Stimulated activated CD8-positive, alpha-beta memory T cell treated with anti-CD3 and anti-CD28 coated beads, Interleukin-15, amount 100 ng/mL, for 24 hours (primary cell): Measurements from ENCODE around the gene MYL2.

ENCODE experiments used
- DNase-seq: peaks from one replicate; pipeline ENCODE4 v3.0.0-alpha.2; 2020; ENCODE audit warnings: low read depth

The MYL2 gene

DNA sequence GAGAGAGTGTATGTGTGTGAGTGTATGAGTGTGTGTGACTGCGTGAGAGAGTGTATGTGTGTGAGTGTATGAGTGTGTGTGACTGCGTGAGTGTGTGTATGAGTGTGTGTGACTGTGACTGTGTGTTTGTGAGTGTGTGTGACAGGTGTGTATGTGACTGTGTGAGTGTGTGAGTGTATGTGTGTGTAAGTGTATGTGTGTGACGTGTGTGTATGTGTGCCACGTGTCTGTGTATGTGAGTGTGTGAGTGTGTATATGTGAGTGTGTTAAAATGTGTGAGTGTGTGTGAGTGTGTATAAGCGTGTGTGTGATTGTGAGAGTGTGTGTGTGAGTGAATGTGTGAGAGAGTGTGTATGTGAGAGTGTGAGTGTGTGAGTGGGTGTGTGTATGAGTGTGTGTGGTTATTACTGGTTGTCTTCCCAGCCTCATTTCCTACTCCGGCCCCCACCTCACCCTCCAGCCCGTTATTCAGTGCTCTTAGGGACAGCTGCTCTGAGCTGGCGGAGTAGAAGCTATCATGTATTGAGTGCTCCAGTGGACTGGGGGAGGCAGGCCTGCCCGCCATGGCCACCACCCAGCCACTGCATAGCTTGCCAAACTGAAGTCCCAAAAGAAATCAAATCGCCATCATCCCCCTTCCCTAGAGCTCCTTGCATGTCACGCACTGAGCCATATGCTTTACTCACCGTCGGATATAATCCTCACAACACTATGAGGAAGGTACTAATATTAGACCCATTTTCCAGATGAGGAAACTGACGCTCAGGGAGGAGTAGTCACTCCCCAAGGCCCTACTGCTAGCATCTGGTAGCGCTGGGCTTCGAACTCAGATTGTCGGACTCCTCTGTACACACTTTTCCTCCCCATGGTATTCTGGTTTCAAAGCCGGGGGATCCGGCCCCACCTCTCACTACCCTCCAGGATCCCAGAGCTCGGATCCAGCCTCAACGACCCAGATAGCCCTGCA is 10.3 kb upstream of the MYL2 start:
- DNase-seq, result no peak

GRCh38 chr12:110929818-110930217 is 9.4 kb upstream of the MYL2 start:
- DNase-seq, result no peak

- no peak for DNase-seq
These were observed 8.3 kb upstream of the MYL2 start for GRCh38 chr12:110928700-110929099.

DNA sequence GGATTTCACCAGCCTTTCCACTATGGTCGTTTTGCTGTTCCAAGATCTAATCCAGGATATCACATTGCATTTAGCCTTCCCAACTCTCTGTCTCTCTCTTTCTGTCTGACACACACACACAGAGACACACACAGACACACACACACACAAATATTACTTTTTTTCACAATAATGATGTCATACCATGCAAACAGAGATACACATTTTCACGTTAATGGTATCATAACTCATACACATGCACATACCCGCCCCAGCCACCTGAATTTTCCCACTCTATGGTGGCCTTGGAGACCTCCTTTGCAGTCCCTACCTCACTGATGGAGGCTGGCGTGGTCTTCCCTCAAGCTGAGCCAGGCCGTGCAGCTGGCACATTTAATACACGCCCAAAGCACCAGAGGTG is 7.2 kb upstream of the MYL2 start:
- no peak for DNase-seq

DNA sequence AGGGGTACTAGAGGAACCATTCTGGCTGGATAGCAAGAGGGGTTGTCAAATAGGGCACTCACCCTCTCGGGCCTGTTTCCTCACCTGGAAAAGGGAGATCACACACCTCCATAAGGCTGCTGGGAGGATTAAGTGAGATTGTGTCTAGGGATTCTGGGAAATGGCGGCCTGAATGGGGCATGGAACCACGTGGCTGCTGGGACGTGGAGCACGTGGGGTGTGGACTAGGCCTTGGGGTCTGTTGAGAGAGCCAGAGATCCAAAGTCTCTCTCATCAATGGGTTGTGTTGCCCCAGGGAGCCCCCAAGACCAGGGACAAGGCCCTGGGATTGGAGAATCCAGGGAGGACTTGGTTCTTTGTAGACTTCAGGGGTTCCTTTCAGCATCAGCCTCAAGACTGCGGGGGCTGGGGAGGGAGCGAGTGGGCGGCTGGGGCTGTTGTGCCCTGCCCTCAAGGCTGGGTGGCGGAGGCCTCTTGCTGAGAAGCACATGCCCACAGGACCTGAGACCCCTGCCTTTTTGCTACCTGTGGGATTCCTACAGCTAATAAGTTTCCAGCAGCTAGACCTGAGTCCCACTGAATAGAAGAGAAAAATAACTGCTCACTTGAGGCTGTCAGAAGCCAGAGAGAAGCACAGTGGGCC is 3.4 kb upstream of the MYL2 start:
- DNase-seq, result no peak

DNA sequence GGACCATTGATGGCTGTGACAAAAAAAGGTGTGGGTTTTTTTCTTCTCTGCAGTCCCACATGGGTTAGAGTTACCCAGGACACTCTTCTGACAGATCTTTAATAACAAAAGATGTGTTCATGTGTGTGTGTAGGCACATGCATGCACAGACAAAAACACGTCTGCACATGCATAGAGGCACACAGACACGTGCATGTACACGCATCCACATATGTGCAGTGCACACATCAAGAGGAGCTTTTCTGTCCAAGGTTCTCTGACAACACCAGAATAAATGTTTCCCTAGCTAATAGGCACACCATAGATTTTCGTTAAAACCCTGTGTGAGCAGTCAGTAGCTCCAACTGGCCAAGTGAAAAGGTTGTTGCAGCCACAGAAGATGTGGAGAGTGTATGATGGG is 2.8 kb upstream of the MYL2 start:
- no peak for DNase-seq

GRCh38 chr12:110922652-110923051 is 2.3 kb upstream of the MYL2 start:
- DNase-seq, result no peak

DNA sequence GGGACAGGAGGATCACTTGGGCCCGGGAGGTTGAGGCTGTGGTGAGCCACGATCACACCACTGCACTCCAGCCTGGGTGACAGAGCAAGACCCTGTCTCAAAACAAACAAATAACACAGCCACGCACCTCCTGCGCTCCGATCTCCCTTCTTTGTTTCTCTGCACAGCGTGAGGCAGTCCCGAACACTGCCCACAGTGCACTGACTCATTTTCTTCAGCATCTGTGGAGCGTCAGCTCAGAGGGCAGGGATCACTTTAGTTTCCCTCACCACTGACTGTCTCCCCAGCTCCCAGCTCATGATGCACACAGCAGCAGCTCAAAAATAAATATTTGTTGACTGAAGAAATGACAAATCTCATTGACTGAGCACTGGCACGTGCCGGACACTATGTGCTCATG is 883 bp upstream of the MYL2 start:
- no peak for DNase-seq

DNA sequence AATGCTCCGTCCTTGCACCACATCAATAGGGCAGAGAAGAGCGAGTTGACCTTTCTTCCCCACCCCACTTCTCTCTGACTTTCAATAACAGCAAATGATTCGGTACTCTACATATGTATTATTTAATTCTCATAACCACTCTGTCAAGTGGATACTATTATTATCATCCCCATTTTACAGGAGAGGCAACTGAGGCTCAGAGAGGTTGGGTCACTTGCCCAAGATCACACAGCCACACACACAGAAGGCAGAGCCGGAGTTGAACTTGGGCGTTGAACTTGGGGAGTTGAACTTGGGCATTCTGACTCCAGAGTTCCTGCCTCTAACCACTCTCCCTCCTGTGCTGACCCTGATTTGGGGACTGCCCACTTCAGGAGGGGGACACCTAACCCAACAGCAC is 659 bp downstream of the MYL2 start:
- no peak for DNase-seq

- DNase-seq, result no peak
These were observed 2.4 kb downstream of the MYL2 start for GRCh38 chr12:110917961-110918360.

DNA sequence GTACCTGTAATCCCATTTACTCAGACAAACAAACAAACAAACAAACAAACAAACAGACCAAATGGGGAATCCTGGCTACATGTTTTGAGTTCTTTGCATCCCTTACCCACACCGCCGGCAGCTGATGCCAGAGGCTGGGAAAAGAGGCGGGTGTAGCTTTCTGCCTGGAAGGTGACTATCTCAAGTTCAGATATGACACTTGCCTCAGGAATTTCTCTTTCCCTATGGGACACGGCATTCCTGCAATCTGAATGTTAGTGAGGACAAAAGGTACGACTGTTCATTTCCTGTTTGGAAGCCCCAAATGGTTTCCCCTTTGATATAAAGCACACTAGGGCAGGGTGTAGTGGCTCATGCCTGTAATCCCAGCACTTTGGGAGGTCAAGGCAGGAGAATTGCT is 2.9 kb downstream of the MYL2 start:
- DNase-seq, result no peak

GRCh38 chr12:110916295-110916875 is 4.0 kb downstream of the MYL2 start:
- DNase-seq, result no peak

DNA sequence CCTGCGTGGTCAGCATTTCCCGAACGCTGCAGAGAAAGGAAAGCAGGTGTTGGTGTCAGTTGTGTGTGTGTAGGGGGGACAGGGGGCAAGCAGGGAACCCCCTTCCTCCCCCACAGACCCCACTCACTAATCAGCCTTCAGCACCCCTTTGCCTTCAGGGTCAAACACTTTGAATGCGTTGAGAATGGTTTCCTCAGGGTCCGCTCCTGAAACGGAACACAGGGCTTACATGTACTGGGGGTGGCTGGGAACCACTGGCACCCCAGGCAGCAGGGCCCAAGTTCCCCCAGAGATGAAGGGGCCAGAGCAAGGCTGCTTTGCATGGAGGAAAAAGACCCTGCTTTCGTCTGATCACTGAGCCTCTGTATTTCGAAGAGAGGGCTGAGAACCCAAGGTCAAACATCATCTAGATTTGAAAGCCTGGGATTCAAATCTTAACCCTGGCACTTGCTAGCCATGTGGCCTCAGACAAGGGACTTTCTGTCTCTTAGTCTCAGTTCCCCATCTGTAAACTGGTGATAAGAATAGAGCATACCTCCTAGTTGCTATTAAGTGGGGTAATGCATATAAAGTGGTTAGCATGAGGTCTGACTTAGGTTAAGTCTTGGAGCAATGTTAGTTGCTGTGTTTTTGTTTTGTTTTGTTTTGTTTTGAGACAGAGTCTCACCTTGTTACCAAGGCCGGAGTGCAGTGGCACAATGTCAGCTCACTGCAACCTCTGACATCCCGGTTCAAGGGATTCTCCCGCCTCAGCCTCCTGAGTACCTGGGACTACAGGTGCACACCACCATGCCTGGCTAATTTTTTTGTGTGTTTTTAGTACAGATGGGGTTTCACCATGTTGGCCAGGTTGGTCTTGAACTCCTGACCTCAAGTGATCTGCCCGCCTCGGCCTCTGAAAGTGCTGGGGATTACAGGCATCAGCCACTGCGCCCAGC is 7.0 kb downstream of the MYL2 start:
- DNase-seq, result no peak

DNA sequence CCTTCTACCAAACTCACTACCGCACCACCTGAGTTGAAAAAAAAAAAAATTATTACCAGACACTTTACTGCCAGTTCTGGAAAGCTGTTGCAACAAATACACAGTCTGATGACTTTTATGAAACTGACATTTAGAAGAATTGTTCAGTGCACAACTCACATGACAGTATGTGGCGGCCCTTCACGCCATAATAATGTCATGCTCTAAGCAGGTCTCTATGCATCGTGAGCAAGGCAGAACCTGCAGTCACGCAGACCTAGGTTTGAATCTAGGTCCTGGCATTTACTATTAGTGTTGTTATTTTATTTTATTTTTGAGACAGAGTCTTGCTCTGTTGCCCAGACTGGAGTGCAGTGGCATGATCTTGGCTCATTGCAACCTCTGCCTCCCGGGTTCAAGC is 8.1 kb downstream of the MYL2 start:
- DNase-seq, result no peak

- no peak for DNase-seq
These were observed 11.8 kb downstream of the MYL2 start for GRCh38 chr12:110908377-110909152.

DNA sequence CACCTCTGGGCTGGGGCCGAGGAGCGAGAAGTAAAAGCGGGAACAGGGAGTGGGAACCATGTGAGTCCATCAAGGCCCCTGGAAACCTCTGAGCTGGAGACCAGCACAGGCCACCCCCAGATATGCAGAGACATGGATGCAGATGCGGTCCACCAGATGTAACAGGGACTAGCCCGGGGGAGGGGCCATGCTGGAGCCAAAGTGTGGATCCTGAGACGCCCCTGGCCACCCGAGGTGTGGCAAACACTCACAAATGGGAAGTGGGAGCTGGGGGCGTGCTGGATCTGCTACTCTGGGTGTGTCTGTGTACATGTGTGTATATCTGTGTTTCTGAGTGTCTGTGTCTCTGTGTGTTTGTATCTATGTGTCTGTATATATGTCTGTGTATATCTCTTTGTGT is 12.8 kb downstream of the MYL2 start:
- no peak for DNase-seq

GRCh38 chr12:110906985-110907384 is 13.4 kb downstream of the MYL2 start:
- DNase-seq, result no peak

- no peak for DNase-seq
These were observed 13.9 kb downstream of the MYL2 start for GRCh38 chr12:110906516-110906915.

GRCh38 chr12:110906083-110906482 is 14.3 kb downstream of the MYL2 start:
- DNase-seq, result no peak

DNA sequence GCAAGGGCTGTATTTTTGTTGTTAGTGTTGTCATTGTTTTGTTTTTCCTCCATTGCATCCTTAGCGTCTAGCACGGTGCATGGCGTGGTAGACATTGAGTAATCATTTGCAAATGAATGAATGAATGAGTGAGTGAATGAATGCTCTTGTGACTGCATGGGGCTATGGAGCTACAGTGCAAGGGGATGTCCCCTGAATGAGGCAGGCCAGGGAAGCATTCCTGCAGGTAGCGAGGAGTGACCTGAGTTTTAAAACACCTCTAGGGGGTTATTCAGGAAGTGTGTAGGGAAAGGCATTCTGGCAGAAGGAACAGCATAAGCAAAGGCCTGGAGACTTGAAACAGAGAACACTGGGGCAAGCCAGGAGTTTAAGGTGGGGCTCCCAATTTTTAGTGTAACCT is 16.9 kb downstream of the MYL2 start:
- DNase-seq, result no peak

- no peak for DNase-seq
These were observed 19.0 kb downstream of the MYL2 start for GRCh38 chr12:110901401-110901800.
